Fibroblast of peridontal ligament (primary cell): Measurements from ENCODE around the gene SEMA6D.

Experiments used
- DNase-seq: peaks from one replicate; pipeline ENCODE4 v3.0.0-alpha.2; 2010; ENCODE audit errors: extremely low read depth

The SEMA6D gene

GRCh38 chr15:47820747-47821319 lies 103.5 kb downstream of the SEMA6D start:
- peak; percentile 86 for DNase-seq

DNA sequence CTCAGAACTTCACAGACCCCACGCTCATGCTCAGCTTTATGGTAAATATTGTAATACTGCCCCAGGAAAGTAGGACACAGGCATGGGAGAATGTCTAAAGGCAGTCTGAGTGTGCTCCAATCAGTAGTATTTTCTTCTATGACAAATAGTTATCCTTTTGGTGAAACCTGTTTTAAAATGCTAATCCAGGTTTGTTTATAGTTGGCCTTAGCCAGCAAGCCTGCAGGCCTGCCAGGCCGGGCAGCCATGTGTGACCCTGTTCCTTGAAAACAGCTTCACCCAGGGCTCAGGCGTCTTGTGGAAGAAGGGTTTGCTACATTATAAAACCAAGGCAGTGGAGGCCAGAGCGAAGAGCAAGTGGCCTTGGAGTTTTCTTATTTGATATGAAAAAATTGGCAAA lies 104.7 kb downstream of the SEMA6D start:
- no peak for DNase-seq
